ENCODE results near the gene P2RY12. TPM values are rescaled to one million over a fixed set of nuclear protein-coding genes. Genes with fewer than 3 reads are reported as not detected.
A peak's percentile ranks its signal among the peaks of the same experiment; 100 is the strongest.

Gene P2RY12
- total RNA-seq, 1 experiment from 2014 or later, result not detected

DNA sequence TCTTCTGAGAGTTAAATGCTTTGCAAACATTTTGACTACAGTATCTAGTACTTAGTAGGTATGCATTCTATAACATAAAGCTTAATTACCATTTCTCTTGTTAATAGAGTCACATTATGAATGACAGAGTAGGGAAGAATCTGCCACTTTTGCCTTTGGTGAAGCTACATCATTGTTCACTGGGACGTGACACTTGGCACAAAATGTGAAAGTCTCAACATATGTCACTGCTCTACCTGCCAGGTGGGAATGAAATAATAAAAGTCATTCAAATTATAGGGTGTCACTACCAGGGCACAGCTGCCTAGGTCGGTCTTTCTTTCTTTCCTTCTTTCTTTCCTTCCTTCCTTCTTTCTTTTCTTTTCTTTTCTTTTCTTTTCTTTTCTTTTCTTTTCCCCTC is 85.5 kb downstream of the P2RY12 start:
- Histone ChIP-seq H3K4me3 (ENCODE audit: low read depth, low read length) (no peak overlapping the region), H3K4me1 (no peaks in the 10 kb centered on the region), H3K9me3 (no peaks in the 10 kb centered on the region), H3K27me3 (replicated peaks; ENCODE audit: control insufficient read depth, insufficient read depth, low read length) (no peaks in the 10 kb centered on the region), H3K36me3 (ENCODE audit: control insufficient read depth, insufficient read depth, low read length) (no peaks in the 10 kb centered on the region)
- intact Hi-C loops (cut with micrococcal nuclease; ENCODE audit: unreplicated experiment), result no loop called here
- Mint-ChIP-seq H3K36me3 (ENCODE audit: insufficient read depth, unreplicated experiment) (peaks cover 6% of the 10 kb centered on the region), H3K4me3 (ENCODE audit: unreplicated experiment) (no peak overlapping the region), H3K9me3 (ENCODE audit: unreplicated experiment) (no peaks in the 10 kb centered on the region), H3K4me1 (ENCODE audit: low read depth, unreplicated experiment) (peaks cover 13% of the 10 kb centered on the region), H3K27ac (ENCODE audit: unreplicated experiment) (no peak overlapping the region), H3K27me3 (ENCODE audit: insufficient read depth, unreplicated experiment) (no peaks in the 10 kb centered on the region)
- TF ChIP-seq, protein P1, sequence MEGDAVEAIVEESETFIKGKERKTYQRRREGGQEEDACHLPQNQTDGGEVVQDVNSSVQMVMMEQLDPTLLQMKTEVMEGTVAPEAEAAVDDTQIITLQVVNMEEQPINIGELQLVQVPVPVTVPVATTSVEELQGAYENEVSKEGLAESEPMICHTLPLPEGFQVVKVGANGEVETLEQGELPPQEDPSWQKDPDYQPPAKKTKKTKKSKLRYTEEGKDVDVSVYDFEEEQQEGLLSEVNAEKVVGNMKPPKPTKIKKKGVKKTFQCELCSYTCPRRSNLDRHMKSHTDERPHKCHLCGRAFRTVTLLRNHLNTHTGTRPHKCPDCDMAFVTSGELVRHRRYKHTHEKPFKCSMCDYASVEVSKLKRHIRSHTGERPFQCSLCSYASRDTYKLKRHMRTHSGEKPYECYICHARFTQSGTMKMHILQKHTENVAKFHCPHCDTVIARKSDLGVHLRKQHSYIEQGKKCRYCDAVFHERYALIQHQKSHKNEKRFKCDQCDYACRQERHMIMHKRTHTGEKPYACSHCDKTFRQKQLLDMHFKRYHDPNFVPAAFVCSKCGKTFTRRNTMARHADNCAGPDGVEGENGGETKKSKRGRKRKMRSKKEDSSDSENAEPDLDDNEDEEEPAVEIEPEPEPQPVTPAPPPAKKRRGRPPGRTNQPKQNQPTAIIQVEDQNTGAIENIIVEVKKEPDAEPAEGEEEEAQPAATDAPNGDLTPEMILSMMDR (IDR thresholded peaks at IDR 0.05; ENCODE audit: insufficient read depth in 1 of 2, low read depth in 1 of 2, low read length in 1 of 2, severe bottlenecking in 1 of 2, unreplicated experiment in 1 of 2), result no peak
- POLR2A ChIA-PET, result no interaction called here
- no TSS peak for BruUV-seq (replicated peaks)
- no peak for DNase-seq
- CTCF ChIA-PET, result no interaction called here

DNA sequence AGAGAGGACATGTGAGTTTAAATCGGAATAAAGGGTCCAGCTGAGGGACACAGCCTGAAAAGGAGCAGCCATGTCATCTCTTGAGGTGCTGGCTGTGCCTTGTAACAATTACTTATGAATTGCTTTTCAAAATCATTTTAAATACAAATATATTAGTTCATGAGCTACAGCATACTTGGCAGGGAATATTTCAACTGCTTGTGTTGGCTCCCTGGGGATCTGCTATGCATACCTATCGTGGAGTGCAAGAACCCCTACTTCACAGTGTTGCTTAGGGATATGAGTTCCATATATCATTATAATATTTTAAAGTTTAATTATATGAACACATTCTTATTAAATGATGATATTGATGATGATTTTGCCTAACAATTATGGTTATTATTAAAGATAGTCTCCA is 87.1 kb downstream of the P2RY12 start:
- DNase-seq, result no peak
- Mint-ChIP-seq H3K4me3 (ENCODE audit: unreplicated experiment) (no peak overlapping the region), H3K27ac (ENCODE audit: unreplicated experiment) (no peak overlapping the region), H3K9me3 (ENCODE audit: unreplicated experiment) (no peaks in the 10 kb centered on the region), H3K36me3 (ENCODE audit: insufficient read depth, unreplicated experiment) (no peaks in the 10 kb centered on the region), H3K4me1 (ENCODE audit: low read depth, unreplicated experiment) (no peaks in the 10 kb centered on the region), H3K27me3 (ENCODE audit: insufficient read depth, unreplicated experiment) (no peaks in the 10 kb centered on the region)
- peaks cover 5% of the 10 kb centered on the region; the same call in 1 of the 2 replicates for H3K4me1 ChIP-seq
- H3K27me3 ChIP-seq (replicated peaks; ENCODE audit: control insufficient read depth, insufficient read depth, low read length), result no peaks in the 10 kb centered on the region
- no peaks in the 10 kb centered on the region for H3K36me3 ChIP-seq (ENCODE audit: control insufficient read depth, insufficient read depth, low read length)
- no peak overlapping the region for H3K4me3 ChIP-seq (ENCODE audit: low read depth, low read length)
- no peaks in the 10 kb centered on the region for H3K9me3 ChIP-seq
- ChIA-PET CTCF (no interaction called here), POLR2A (no interaction called here)
- intact Hi-C loops (cut with micrococcal nuclease; ENCODE audit: unreplicated experiment), result no loop called here
- TF ChIP-seq, protein P1 (IDR thresholded peaks at IDR 0.05; ENCODE audit: insufficient read depth in 1 of 2, low read depth in 1 of 2, low read length in 1 of 2, severe bottlenecking in 1 of 2, unreplicated experiment in 1 of 2), result no peak
- no TSS peak for BruUV-seq (replicated peaks)

DNA sequence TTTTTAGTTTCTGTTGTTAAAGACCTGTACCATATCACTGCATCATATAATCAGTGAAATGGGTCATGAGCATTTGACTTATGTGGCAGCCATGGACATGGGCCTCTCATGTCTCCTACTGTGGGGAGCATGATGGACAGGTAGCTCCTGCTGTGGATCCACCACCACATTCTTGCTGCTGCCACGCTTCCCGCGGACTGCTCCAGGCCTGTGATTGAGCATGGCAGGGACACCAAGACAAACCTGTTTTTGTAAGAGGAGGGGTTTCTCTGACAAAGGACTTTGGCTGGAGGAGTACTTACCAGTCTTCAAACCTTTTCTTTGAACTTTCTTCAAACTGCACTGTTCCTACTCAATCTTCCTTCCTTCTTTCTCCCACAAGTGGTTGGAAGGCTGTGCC is 88.3 kb downstream of the P2RY12 start:
- intact Hi-C loops (cut with micrococcal nuclease; ENCODE audit: unreplicated experiment), result no loop called here
- H3K4me3 Mint-ChIP-seq (ENCODE audit: unreplicated experiment), result no peak overlapping the region
- H3K36me3 ChIP-seq (ENCODE audit: control insufficient read depth, insufficient read depth, low read length), result no peaks in the 10 kb centered on the region
- no peaks in the 10 kb centered on the region for H3K4me1 Mint-ChIP-seq (ENCODE audit: low read depth, unreplicated experiment)
- H3K27me3 ChIP-seq (replicated peaks; ENCODE audit: control insufficient read depth, insufficient read depth, low read length), result no peaks in the 10 kb centered on the region
- no peaks in the 10 kb centered on the region for H3K27me3 Mint-ChIP-seq (ENCODE audit: insufficient read depth, unreplicated experiment)
- H3K9me3 ChIP-seq, result no peaks in the 10 kb centered on the region
- H3K9me3 Mint-ChIP-seq (ENCODE audit: unreplicated experiment), result no peaks in the 10 kb centered on the region
- H3K27ac Mint-ChIP-seq (ENCODE audit: unreplicated experiment), result peak overlapping the region; percentile 40
- no TSS peak for BruUV-seq (replicated peaks)
- H3K36me3 Mint-ChIP-seq (ENCODE audit: insufficient read depth, unreplicated experiment), result no peaks in the 10 kb centered on the region
- TF ChIP-seq, protein P1 (IDR thresholded peaks at IDR 0.05; ENCODE audit: insufficient read depth in 1 of 2, low read depth in 1 of 2, low read length in 1 of 2, severe bottlenecking in 1 of 2, unreplicated experiment in 1 of 2), result no peak
- H3K4me3 ChIP-seq (ENCODE audit: low read depth, low read length), result no peak overlapping the region
- ChIA-PET POLR2A (no interaction called here), CTCF (interaction anchor here (0.6 kb wide), 1 partner anchor 404 kb away, joined by 3 read pairs; no protein-coding TSS in a partner anchor)
- peaks cover 5% of the 10 kb centered on the region; the same call in 1 of the 2 replicates for H3K4me1 ChIP-seq
- DNase-seq, result peak in 1 of 2 experiments; percentile 16

All from Caco-2 (cell line).